Neural progenitor cell (in vitro differentiated cells): ENCODE data around the gene THAP4. TPM values are rescaled to one million over a fixed set of nuclear protein-coding genes. Genes with fewer than 3 reads are reported as not detected.

Experiments
- DNase-seq: peaks from one replicate; pipeline ENCODE4 v3.0.0-alpha.2; 2016; ENCODE audit warnings: low spot score
- H2AFZ ChIP-seq: fragments of 200-600 bp; sonication (generic); replicated peaks from 2 replicates; pipeline ENCODE4 v1.6.1; 2016; ENCODE audit warnings: antibody characterized with exemption
- H3F3A ChIP-seq: fragments of 200-600 bp; sonication (generic); 2 replicates; pipeline ENCODE4 v1.6.1; 2016; ENCODE audit warnings: antibody characterized with exemption, low read depth
- H3K27ac ChIP-seq: fragments of 200-600 bp; sonication (generic); 2 replicates; pipeline ENCODE4 v1.5.1; 2016; ENCODE audit warnings: mild to moderate bottlenecking
- H3K27me3 ChIP-seq: fragments of 200-600 bp; sonication (generic); 2 replicates; pipeline ENCODE4 v1.6.1; 2016; ENCODE audit warnings: mild to moderate bottlenecking, moderate library complexity
- H3K36me3 ChIP-seq: fragments of 200-600 bp; sonication (generic); 2 replicates; pipeline ENCODE4 v1.5.1; 2016
- H3K4me1 ChIP-seq: fragments of 200-600 bp; sonication (generic); 2 replicates; pipeline ENCODE4 v1.6.1; 2016; ENCODE audit warnings: mixed run types
- H3K4me2 ChIP-seq: fragments of 200-600 bp; sonication (generic); 2 replicates; pipeline ENCODE4 v1.6.1; 2016
- H3K4me3 ChIP-seq: fragments of 200-600 bp; sonication (generic); 2 replicates; pipeline ENCODE4 v1.5.1; 2016
- H3K79me2 ChIP-seq: fragments of 200-600 bp; sonication (generic); 2 replicates; pipeline ENCODE4 v1.6.1; 2016; ENCODE audit warnings: low read depth
- H3K9ac ChIP-seq: fragments of 200-600 bp; sonication (generic); 2 replicates; pipeline ENCODE4 v1.6.1; 2016
- H3K9me3 ChIP-seq: fragments of 200-600 bp; sonication (generic); 2 replicates; pipeline ENCODE4 v1.5.1; 2016; ENCODE audit warnings: low read depth
- H4K20me1 ChIP-seq: fragments of 200-600 bp; sonication (generic); 2 replicates; pipeline ENCODE4 v1.6.1; 2016; ENCODE audit warnings: low read depth
- H3K27ac Mint-ChIP-seq: 3 replicates; pipeline ENCODE4 v1.8.0; 2021; ENCODE audit warnings: mixed read lengths
- H3K27me3 Mint-ChIP-seq: 2 replicates; pipeline ENCODE4 v1.8.0; 2022; ENCODE audit warnings: low read depth, mild to moderate bottlenecking, inconsistent platforms, moderate library complexity, mixed read lengths; ENCODE audit not compliant: insufficient read depth
- H3K36me3 Mint-ChIP-seq: 3 replicates; pipeline ENCODE4 v1.8.0; 2021; ENCODE audit warnings: mixed read lengths
- H3K4me1 Mint-ChIP-seq: 3 replicates; pipeline ENCODE4 v1.8.0; 2021; ENCODE audit warnings: mixed read lengths
- H3K4me3 Mint-ChIP-seq: 3 replicates; pipeline ENCODE4 v1.8.0; 2021; ENCODE audit warnings: mild to moderate bottlenecking, moderate library complexity, mixed read lengths
- H3K9me3 Mint-ChIP-seq: 3 replicates; pipeline ENCODE4 v1.8.0; 2020; ENCODE audit warnings: mixed read lengths
- CTCF ChIP-seq: fragments of 200-600 bp; sonication (generic); IDR thresholded peaks from 2 replicates; pipeline ENCODE4 v1.5.1; 2017; ENCODE audit warnings: antibody characterized with exemption, mild to moderate bottlenecking
- EZH2 ChIP-seq: fragments of 200-600 bp; sonication (generic); IDR thresholded peaks from 2 replicates; pipeline ENCODE4 v1.6.1; 2017; ENCODE audit warnings: antibody characterized with exemption, mild to moderate bottlenecking, moderate library complexity
- EZH2phosphoT487 ChIP-seq: fragments of 200-600 bp; sonication (generic); IDR thresholded peaks from 2 replicates; pipeline ENCODE4 v1.6.1; 2017; ENCODE audit warnings: antibody characterized with exemption
- total RNA-seq: library from RNA; depleted of rRNA; stranded (reverse); fragments of >200 nt; gene quantifications from 2 replicates; pipeline ENCODE4 v1.2.3, GENCODE V29; 2015; ENCODE audit warnings: low replicate concordance

THAP4 gene
- total RNA-seq, 1 donor from 2014 or later, result 25.6 TPM

GRCh38 chr2:241586564-241587264 lies 50.2 kb downstream of the THAP4 start:
- Histone ChIP-seq H3K79me2 (no peaks in the 10 kb centered on the region), H3K9me3 (peaks cover 27% of the 10 kb centered on the region), H3K27ac (no peak overlapping the region), H3K27me3 (no peaks in the 10 kb centered on the region), H4K20me1 (no peaks in the 10 kb centered on the region), H2AFZ (no peak overlapping the region), H3K9ac (no peak overlapping the region), H3K4me2 (no peak overlapping the region), H3K4me1 (no peaks in the 10 kb centered on the region), H3K36me3 (peaks cover 30% of the 10 kb centered on the region), H3F3A (no peaks in the 10 kb centered on the region), H3K4me3 (no peak overlapping the region)
- Mint-ChIP-seq H3K27ac (no peak overlapping the region), H3K36me3 (peaks cover 56% of the 10 kb centered on the region), H3K9me3 (peaks cover 63% of the 10 kb centered on the region), H3K27me3 (peaks cover 9% of the 10 kb centered on the region), H3K4me3 (no peak overlapping the region), H3K4me1 (no peaks in the 10 kb centered on the region)
- DNase-seq, result no peak
- TF ChIP-seq EZH2, result no peak
- TF ChIP-seq CTCF, result no peak
- TF ChIP-seq EZH2phosphoT487, result no peak

DNA sequence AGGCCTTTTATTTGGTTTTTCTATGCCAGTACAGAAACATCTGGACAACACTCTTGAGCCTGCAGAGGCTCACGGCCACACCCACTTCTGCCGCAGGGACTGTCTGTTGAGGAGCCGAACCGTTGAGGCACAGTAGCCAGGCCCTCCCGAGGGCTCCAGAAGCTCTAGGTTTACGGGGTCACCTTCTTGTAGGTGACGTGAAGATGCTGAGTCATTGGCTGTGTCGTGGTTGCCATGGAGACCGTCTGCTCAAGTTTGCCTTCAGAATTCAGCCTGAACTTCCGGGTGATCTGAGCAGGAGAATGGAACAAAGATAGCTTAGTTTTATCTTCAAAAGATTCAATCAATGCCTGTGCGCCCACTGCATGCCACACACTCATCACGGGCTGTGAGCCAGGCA lies 52.5 kb downstream of the THAP4 start:
- H3K9me3 Mint-ChIP-seq, result peaks cover 69% of the 10 kb centered on the region
- H4K20me1 ChIP-seq, result no peaks in the 10 kb centered on the region
- no peak overlapping the region for H3K27ac ChIP-seq
- no peaks in the 10 kb centered on the region for H3K27me3 ChIP-seq
- peaks cover 9% of the 10 kb centered on the region for H3K27me3 Mint-ChIP-seq
- no peak for TF ChIP-seq EZH2
- no peak for TF ChIP-seq CTCF
- TF ChIP-seq EZH2phosphoT487, result no peak
- H3K4me1 Mint-ChIP-seq, result no peaks in the 10 kb centered on the region
- no peak overlapping the region for H2AFZ ChIP-seq
- no peaks in the 10 kb centered on the region for H3K4me1 ChIP-seq
- no peak for DNase-seq
- H3K4me2 ChIP-seq, result no peak overlapping the region
- H3K9me3 ChIP-seq, result peaks cover 27% of the 10 kb centered on the region
- H3K4me3 Mint-ChIP-seq, result no peak overlapping the region
- H3K36me3 Mint-ChIP-seq, result peaks cover 63% of the 10 kb centered on the region
- H3F3A ChIP-seq, result no peaks in the 10 kb centered on the region
- H3K36me3 ChIP-seq, result peaks cover 35% of the 10 kb centered on the region
- no peak overlapping the region for H3K9ac ChIP-seq
- no peak overlapping the region for H3K27ac Mint-ChIP-seq
- H3K79me2 ChIP-seq, result no peaks in the 10 kb centered on the region
- H3K4me3 ChIP-seq, result no peak overlapping the region

- H3K4me1 Mint-ChIP-seq, result no peaks in the 10 kb centered on the region
- Histone ChIP-seq H3K4me2 (no peak overlapping the region), H3K27ac (no peak overlapping the region), H3K36me3 (peaks cover 29% of the 10 kb centered on the region), H3K9me3 (peaks cover 17% of the 10 kb centered on the region), H3K27me3 (no peaks in the 10 kb centered on the region), H3K9ac (no peak overlapping the region), H3F3A (no peaks in the 10 kb centered on the region), H3K4me3 (no peak overlapping the region), H4K20me1 (no peaks in the 10 kb centered on the region), H3K79me2 (no peaks in the 10 kb centered on the region), H3K4me1 (no peaks in the 10 kb centered on the region), H2AFZ (no peak overlapping the region)
- TF ChIP-seq EZH2 (no peak), CTCF (no peak), EZH2phosphoT487 (no peak)
- H3K36me3 Mint-ChIP-seq, result peaks cover 79% of the 10 kb centered on the region
- peaks cover 6% of the 10 kb centered on the region for H3K27me3 Mint-ChIP-seq
- no peak for DNase-seq
- no peak overlapping the region for H3K27ac Mint-ChIP-seq
- H3K4me3 Mint-ChIP-seq, result no peak overlapping the region
- H3K9me3 Mint-ChIP-seq, result peaks cover 73% of the 10 kb centered on the region
These were observed 54.2 kb downstream of the THAP4 start for GRCh38 chr2:241582806-241583205.
